ENCODE results near the gene SYNDIG1.

- TF ChIP-seq CTCF (IDR thresholded peaks at IDR 0.05; ENCODE audit: insufficient read depth, low read depth, low read length) (no peak), EZH2 (IDR thresholded peaks at IDR 0.05; ENCODE audit: insufficient read depth, low read length) (no peak)
Measured at GRCh38 chr20:24445510-24446170, 23.8 kb upstream of the SYNDIG1 start.

Measured in astrocyte (in vitro differentiated cells and primary cell).